Measurements from ENCODE around the gene SRD5A1. TPM values are rescaled to one million over a fixed set of nuclear protein-coding genes. Genes with fewer than 3 reads are reported as not detected.

Gene SRD5A1
- total RNA-seq, 1 experiment from 2014 or later: 30.4 TPM

DNA sequence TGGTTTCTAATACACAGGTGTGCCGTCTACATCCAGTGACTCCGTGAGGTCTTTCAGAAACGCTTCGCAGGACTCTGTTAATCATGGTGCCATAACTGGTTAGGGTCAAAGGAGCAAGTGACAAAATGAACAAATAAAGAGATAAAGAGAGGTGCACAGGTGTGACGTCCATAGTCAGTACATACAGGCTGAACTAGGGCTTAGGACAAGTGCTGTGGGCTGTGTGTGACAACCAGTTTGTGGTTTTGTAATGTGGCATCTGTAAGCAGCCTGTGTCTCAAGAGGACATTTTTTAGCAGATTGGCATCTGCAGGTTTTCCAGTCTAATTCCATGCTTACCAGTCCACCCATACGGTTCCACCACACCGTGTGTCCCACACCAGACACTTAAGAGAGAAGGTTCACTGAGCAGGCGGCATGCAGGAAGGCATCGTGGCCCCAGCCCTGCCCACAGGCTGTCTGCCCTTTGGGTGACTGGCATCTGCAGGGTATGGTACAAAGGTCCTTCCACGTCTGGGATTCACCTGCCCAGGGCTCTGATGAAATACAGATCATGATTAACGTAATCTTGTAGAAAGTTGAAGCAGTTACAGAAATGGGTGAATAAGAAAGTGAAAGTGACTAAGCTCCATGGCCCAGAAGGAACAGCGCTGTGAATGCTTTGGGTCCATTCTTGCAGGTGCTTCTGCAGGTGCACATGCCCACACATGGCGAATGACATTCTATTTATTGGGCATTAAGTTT lies 26.9 kb downstream of the SRD5A1 start:
- Histone ChIP-seq H3K36me3 (ENCODE audit: control insufficient read depth, insufficient read depth, low read length) (peaks cover 9% of the 10 kb centered on the region), H3K27ac (ENCODE audit: low read length) (no peak overlapping the region), H3K27me3 (ENCODE audit: control insufficient read depth, insufficient read depth, low read length) (no peaks in the 10 kb centered on the region), H3K4me1 (ENCODE audit: control insufficient read depth, insufficient read depth, low read length) (no peaks in the 10 kb centered on the region), H3K9me3 (ENCODE audit: control insufficient read depth, insufficient read depth, low read depth, low read length) (no peaks in the 10 kb centered on the region), H3K4me3 (ENCODE audit: low read depth in 2 of 2, low read length in 2 of 2) (no peak overlapping the region)
- CTCF ChIA-PET: no interaction called here
- BruUV-seq (replicated peaks): no TSS peak
- intact Hi-C loops (cut with micrococcal nuclease; ENCODE audit: unreplicated experiment): no loop called here
- TF ChIP-seq, protein P1, sequence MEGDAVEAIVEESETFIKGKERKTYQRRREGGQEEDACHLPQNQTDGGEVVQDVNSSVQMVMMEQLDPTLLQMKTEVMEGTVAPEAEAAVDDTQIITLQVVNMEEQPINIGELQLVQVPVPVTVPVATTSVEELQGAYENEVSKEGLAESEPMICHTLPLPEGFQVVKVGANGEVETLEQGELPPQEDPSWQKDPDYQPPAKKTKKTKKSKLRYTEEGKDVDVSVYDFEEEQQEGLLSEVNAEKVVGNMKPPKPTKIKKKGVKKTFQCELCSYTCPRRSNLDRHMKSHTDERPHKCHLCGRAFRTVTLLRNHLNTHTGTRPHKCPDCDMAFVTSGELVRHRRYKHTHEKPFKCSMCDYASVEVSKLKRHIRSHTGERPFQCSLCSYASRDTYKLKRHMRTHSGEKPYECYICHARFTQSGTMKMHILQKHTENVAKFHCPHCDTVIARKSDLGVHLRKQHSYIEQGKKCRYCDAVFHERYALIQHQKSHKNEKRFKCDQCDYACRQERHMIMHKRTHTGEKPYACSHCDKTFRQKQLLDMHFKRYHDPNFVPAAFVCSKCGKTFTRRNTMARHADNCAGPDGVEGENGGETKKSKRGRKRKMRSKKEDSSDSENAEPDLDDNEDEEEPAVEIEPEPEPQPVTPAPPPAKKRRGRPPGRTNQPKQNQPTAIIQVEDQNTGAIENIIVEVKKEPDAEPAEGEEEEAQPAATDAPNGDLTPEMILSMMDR (IDR thresholded peaks at IDR 0.05): no peak
- no peak for TF ChIP-seq SIN3A (IDR thresholded peaks at IDR 0.05; ENCODE audit: borderline replicate concordance, insufficient read depth, low read depth, low read length)
- no peak for TF ChIP-seq TCF7L2 (IDR thresholded peaks at IDR 0.05; ENCODE audit: low read depth, low read length)
- no peak for TF ChIP-seq POLR2AphosphoS5 (IDR thresholded peaks at IDR 0.05; ENCODE audit: low read depth, low read length)
- TF ChIP-seq, protein P2, sequence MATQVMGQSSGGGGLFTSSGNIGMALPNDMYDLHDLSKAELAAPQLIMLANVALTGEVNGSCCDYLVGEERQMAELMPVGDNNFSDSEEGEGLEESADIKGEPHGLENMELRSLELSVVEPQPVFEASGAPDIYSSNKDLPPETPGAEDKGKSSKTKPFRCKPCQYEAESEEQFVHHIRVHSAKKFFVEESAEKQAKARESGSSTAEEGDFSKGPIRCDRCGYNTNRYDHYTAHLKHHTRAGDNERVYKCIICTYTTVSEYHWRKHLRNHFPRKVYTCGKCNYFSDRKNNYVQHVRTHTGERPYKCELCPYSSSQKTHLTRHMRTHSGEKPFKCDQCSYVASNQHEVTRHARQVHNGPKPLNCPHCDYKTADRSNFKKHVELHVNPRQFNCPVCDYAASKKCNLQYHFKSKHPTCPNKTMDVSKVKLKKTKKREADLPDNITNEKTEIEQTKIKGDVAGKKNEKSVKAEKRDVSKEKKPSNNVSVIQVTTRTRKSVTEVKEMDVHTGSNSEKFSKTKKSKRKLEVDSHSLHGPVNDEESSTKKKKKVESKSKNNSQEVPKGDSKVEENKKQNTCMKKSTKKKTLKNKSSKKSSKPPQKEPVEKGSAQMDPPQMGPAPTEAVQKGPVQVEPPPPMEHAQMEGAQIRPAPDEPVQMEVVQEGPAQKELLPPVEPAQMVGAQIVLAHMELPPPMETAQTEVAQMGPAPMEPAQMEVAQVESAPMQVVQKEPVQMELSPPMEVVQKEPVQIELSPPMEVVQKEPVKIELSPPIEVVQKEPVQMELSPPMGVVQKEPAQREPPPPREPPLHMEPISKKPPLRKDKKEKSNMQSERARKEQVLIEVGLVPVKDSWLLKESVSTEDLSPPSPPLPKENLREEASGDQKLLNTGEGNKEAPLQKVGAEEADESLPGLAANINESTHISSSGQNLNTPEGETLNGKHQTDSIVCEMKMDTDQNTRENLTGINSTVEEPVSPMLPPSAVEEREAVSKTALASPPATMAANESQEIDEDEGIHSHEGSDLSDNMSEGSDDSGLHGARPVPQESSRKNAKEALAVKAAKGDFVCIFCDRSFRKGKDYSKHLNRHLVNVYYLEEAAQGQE (IDR thresholded peaks at IDR 0.05; ENCODE audit: insufficient read depth in 1 of 2, low read depth in 2 of 2, low read length in 1 of 2): no peak
- in situ Hi-C loops (cut with HindIII; ENCODE audit: low pct_unique_long_range_greater_than_20kb, low sequenced_read_pairs): no loop called here
- POLR2A ChIA-PET: no interaction called here
- DNase-seq (ENCODE audit: low read depth, low spot score) (no peak), ATAC-seq (no peak)

DNA sequence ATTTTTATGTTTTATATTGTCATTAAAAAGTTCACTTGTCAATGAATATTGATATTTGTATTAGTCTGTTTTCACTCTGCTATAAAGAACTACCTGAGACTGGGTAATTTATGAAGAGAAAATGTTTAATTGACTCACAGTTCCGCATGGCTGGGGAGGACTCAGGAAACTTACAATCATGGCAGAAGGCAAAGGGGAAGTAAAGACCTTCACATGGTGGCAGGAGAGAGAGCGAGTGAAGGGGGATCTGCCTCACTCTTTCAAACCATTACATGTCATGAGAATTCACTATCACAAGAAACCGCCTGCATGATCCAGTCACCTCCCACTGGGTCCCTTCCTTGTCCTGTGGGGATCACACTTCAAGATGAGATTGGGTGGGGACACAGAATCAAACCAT lies 27.4 kb downstream of the SRD5A1 start:
- in situ Hi-C loops (cut with HindIII; ENCODE audit: low pct_unique_long_range_greater_than_20kb, low sequenced_read_pairs): no loop called here
- H3K4me3 ChIP-seq (ENCODE audit: low read depth in 2 of 2, low read length in 2 of 2): no peak overlapping the region
- TF ChIP-seq, protein P2 (IDR thresholded peaks at IDR 0.05; ENCODE audit: insufficient read depth in 1 of 2, low read depth in 2 of 2, low read length in 1 of 2): no peak
- TF ChIP-seq, protein P1 (IDR thresholded peaks at IDR 0.05): no peak
- TF ChIP-seq SIN3A (IDR thresholded peaks at IDR 0.05; ENCODE audit: borderline replicate concordance, insufficient read depth, low read depth, low read length): no peak
- TF ChIP-seq POLR2AphosphoS5 (IDR thresholded peaks at IDR 0.05; ENCODE audit: low read depth, low read length): no peak
- TF ChIP-seq TCF7L2 (IDR thresholded peaks at IDR 0.05; ENCODE audit: low read depth, low read length): no peak
- H3K27me3 ChIP-seq (ENCODE audit: control insufficient read depth, insufficient read depth, low read length): no peaks in the 10 kb centered on the region
- ChIA-PET CTCF (no interaction called here), POLR2A (no interaction called here)
- H3K36me3 ChIP-seq (ENCODE audit: control insufficient read depth, insufficient read depth, low read length): peaks cover 9% of the 10 kb centered on the region
- BruUV-seq (replicated peaks): no TSS peak
- H3K4me1 ChIP-seq (ENCODE audit: control insufficient read depth, insufficient read depth, low read length): no peaks in the 10 kb centered on the region
- no peak for DNase-seq (ENCODE audit: low read depth, low spot score)
- no peak for ATAC-seq
- H3K9me3 ChIP-seq (ENCODE audit: control insufficient read depth, insufficient read depth, low read depth, low read length): no peaks in the 10 kb centered on the region
- intact Hi-C loops (cut with micrococcal nuclease; ENCODE audit: unreplicated experiment): no loop called here
- no peak overlapping the region for H3K27ac ChIP-seq (ENCODE audit: low read length)

All from Panc1 (cell line).